NOMO-1 treated with dmso at 0.1 percent for 144 hours (cell line): ENCODE data around the gene MYBPH.

Experiments used
- DNase-seq: peaks from one replicate; lab custom pipeline; 2025; ENCODE audit not compliant: unreplicated experiment; lab: John Stamatoyannopoulos, UW

MYBPH gene, protein sequence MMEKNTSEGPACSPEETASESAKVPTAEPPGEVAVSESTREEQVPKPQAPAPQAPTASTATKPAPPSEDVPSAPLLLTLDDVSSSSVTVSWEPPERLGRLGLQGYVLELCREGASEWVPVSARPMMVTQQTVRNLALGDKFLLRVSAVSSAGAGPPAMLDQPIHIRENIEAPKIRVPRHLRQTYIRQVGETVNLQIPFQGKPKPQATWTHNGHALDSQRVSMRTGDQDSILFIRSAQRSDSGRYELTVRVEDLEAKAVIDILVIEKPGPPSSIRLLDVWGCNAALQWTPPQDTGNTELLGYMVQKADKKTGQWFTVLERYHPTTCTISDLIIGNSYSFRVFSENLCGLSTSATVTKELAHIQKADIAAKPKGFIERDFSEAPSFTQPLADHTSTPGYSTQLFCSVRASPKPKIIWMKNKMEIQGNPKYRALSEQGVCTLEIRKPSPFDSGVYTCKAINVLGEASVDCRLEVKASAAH

DNA sequence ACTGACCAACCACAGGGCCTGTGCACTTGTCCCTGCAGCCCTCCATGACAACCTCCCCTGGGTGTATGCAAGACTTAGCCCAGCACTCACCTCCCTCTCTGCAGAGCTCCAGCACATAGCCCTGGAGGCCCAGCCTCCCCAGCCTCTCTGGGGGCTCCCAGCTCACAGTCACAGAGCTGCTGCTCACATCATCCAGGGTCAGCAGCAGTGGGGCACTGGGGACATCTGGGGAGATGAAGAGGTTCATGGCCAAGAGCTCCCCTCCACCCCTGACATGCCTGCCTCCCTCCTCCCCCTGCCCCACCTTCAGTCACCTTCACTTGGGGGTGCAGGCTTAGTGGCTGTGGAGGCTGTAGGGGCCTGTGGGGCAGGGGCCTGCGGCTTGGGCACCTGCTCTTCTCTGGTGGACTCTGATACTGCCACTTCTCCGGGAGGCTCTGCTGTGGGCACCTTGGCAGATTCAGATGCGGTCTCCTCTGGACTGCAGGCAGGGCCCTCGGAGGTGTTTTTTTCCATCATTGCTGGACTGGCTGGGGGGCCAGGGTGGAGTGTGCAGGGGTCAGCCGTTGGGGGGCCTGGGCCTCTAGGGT is at the start of gene MYBPH:
Gene MYBPH, minus strand, starts transcription at position 590 of the 590 bp plus-strand sequence. Its CDS starts 71 bp downstream, at position 519.
- DNase-seq = no peak

DNA sequence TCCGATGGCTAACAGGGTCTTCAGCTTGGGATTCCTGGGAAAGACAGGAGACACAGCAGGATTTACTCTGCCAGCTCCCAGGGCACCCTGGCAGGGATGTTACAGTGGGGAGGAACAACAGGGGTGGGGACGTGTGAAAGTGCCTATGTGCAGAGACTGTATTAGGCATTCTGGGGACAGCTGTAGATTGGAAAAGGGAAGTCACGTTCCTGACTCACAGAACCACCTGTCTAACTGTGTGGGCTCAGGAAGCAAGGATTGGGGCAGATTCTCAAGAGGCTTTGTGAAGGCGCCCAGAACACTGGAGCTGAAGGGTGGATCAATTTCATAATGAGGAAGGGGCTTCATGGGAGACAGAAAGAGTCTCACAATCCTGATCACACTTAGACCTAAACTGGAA is 49.4 kb upstream of the MYBPH start:
- DNase-seq = no peak

DNA sequence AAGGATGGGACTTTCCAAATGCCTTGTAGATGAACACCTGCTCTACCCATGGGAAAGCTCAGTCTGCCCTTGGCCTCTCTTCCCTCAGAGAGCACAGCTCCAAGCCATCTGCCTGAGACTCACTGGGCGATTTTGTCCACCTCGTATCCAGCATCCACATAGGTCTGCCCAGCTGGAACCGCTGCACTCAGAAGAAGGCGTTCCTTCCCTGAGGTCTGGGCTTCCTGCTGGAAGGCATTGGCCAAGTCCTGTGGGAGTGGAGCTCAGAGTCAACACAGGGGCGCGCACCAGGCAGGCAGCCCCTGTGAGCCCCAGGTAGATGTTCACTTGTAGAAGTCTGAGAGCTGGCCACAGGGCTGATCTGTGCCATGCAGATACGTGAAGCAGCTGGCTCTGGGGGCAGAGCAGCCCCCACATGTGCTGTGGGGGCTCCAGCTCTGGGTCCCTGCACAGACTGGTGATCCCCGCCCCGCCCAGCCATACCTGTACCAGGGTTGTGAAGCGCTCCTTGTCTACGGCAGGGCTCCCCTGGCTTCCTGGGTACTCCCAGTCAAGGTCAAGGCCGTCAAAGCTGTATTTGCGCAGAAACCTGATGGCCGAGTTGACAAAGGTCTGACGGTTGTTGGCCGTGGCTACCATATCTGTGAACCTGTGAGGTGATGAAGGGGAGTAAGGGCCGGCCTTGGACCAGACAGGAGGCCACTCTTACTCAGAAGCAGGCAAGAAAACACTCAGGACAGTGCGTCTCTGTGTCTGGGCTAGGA is 47.6 kb upstream of the MYBPH start:
- DNase-seq = no peak

DNA sequence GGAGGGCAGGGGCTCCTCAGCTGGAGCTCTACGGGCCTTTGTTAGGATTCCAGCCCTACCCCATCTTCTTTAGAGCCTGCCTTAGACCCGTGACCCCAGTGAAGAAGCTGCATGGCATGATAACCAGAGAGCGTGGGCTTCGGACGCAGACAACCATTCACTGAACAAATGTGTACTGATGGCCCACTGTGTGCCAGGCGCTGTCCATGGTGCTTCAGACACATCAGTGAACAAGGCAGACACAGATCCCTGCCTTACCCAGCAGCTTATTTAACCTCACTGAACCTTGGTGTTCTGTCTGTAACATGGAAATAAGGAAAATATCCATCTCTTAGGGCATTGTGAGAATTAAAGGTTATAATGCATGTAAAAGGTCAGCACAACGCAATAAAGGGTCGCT is 44.3 kb upstream of the MYBPH start:
- no peak for DNase-seq

DNA sequence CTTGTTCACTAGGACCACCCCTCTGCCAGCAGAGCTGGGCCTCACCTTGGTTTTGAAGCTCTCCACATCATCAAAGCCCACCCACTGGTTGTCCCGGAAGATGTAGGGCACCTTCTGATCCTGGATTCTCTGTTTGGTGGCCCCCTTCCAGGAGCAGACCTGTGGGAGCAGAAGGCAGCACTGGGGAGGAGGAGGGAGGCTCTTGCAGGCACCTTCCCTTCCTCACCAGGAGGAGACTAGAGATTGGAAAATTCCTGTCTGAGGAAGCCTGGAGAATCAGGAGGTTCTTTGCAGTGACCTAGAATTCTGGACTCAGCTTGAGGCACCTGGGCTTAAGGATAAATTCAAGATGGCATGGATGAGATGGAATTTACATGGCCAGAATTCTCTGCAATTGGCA is 43.5 kb upstream of the MYBPH start:
- DNase-seq = no peak

DNA sequence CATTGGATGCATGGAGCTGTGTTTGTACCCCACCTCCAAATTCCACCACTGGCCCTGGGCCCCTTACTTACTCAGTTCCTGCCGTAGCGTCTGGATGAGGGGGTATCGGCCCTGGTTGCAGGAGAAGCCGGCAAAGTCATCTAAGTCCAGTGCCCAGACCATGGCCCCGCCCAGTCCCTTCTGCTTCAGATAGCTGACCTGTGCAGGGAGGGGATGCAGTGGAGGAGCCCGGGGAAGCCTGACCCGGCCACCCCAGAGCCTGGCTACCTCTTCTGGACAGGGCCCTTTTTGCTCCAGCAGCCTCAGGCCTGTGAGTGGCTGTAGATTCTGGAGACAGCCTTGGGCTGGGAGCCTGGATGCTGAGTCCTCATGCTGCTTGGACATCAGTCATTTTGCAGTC is 42.0 kb upstream of the MYBPH start:
- no peak for DNase-seq

DNA sequence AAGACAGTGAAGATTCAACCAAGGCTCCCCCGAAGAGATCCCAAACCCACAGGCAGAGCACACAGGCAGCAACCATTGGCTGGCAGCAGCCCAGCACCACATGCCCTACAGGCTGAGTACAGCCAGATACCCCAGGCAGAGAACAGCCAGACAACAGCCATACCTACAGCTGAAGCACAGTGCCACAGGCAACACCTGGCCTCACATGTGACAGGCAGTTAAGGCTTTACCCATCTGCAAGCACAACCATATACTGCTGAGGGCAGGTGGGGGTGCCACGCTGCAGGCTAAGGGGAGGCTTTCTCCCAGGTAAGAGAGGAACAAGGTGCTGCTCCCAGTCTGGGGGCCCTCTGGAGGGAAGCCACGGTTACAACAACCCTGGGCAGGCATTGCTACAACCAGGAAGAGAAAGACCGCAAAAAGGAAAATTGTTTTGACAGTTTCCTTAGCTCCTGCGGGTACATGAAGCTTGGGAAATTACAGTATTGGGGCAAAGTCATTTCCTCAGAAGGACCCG is 41.6 kb upstream of the MYBPH start:
- DNase-seq = no peak

DNA sequence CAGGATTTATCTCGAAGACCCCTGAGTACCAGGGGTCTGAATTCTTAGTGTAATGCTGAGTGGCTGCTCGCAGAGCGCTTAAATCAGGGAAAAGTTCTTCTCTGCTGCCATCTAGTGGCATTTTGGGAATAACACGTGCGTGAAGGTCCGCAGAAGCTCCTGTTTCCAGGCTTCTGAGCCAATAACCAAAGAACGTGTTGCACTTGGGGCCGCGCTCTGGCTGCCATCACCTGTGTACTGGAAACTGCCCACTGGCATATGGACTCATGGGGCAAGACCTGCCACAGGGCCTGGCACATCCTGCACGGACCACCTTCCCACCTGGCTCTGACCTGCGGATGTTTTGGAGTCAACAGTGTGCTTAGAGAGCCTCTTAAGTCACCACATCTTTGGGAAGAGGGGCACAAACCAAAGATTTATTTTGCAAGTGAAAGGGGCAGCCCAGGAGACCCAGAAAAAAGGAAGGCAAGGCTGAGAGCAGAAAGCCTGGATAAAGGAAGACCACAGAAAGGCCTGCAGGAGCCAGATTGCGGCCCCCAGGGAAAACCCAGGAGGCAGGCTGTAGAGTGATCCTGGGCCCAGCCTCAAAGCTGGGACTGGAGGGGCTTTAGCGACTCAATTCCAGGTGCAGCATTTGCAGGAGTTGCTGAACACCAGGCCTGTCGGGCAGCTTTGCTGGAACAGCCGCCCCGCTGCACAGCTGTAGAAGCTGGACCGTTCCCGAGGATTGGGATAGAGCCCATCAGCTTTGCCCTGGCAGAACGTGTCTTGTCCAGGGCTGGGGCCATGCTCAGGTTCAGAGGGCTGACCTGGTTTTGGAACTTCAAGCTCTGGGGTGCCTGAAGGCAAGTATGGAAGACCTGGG is 40.9 kb upstream of the MYBPH start:
- peak; percentile 32 for DNase-seq

DNA sequence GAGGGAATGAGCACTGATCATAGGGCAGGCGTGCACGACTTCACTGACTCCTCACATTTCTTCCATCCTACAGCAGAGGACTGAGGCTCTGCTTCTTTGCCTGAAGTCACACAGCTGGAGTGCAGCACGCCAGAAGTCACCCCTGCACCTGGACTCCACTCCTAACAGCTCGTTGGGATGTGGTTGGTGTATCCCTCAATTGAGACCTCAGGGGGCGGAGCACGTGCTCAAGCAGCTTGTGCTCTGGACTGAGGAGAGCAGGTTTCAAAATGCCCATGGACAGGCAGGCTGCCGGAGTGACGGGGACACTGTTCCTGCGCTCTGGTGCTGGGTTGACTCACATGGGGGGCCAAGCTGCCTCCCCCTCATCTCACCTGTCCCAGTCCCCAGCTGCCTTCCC is 39.9 kb upstream of the MYBPH start:
- no peak for DNase-seq

DNA sequence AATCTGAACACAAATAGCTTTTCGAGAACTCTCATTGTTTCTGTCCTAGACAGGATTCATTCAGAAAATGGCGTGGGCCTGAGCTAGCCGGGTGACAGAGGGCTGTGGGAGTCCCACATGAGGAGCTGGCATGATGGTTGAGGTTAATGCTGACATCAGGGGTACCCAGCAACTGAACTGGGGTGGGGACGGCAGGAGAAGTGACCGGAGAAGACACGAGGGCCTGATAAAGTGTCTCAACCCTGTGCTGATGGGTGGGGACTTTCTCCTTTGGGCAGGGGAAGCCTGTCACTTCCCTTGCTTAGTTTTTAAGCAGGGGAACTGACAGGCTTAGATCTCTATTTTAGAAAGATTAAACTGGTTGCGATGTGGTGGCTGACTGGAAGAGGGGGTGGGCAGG is 39.2 kb upstream of the MYBPH start:
- DNase-seq = peak; percentile 45

DNA sequence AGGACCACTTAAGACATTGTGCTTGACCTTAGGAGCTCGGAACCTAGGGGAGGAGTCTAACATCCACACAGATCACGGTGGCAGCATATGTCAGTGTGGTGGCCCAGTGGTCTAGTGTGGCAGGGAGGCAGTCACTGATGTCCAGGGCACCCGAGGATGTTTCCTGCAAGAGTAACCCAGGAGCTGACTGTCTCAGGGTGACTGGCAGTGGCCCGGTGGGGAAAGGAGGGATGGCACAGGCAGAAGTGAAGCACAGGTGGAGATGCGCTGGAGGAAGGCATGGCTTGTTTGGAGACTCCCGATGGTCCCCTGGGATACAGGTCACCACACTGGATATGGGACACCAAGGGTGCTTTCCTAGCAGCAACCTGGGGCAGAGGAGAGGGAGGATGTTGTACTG is 37.5 kb upstream of the MYBPH start:
- no peak for DNase-seq

DNA sequence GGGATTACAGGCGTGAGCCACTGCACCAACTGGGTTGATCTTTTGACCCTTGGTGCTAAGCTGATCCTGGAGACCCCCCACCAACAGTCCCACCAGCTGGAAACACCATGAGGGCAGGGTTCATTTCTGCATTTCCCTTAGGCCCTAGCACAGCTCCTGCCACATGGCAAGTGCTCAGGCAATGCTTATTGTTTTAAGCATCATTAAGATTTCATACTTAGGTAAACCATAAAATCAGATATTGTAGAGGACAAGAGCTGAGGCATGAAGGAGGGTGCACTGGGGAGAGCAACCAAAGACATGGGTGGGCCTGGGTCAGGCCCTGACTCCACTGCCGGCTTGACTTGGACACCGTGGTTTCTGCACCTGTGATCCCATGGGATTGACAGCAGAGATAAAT is 36.2 kb upstream of the MYBPH start:
- DNase-seq = no peak

DNA sequence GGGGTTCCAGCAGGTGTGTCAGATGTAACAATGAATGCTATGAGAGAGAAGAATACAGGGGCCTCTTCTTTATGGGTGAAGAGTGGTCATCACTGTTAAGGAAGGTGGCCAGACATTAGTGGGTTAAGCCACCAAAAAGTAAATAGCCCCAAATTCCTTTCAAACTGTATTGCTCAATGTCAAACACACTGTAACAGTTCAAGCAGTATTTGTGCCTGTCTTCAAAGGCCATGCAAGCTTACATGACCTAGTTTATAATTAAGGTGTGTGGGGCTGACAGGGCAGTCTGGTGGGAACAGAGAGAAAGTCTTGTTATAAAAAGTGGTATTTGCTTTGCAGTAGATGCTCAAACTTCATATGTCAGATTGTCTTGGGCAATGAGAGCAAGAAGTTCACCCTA is 35.4 kb upstream of the MYBPH start:
- no peak for DNase-seq

DNA sequence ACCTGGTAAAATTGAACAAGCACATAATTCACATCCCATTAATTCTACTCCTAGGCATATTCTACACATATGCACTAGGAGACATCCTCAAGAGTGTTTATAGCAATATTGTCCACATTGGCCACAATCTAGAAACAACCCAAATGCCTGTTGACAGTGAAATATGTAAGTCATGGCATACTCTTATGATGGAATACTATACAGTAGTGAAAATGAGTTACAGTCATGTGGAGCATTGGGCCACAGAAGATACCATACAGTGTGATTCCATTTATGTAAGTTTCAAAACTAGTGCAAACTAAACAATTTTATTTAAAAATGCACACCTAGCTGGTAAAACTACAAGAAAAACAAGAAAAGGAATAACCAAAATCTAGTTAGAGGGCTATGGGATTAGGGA is 34.7 kb upstream of the MYBPH start:
- no peak for DNase-seq

DNA sequence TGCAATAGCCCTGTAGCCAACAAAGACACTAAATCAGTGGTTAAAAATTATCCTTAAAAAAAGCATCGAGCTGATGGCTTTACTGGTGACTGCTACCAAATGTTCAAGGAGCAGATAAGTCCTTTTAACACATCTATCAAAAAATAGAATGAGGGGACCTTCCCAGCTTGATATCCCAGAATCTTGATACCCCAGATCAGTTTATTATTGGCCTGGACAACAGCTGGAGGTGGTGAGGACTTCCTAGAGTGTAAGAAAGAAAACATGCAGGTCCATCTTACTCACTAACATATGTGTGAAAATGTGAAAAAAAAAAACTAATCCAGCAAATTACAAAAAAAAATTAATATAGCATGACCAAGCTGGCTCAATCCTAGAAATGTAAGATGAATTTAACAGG is 32.6 kb upstream of the MYBPH start:
- DNase-seq = no peak

DNA sequence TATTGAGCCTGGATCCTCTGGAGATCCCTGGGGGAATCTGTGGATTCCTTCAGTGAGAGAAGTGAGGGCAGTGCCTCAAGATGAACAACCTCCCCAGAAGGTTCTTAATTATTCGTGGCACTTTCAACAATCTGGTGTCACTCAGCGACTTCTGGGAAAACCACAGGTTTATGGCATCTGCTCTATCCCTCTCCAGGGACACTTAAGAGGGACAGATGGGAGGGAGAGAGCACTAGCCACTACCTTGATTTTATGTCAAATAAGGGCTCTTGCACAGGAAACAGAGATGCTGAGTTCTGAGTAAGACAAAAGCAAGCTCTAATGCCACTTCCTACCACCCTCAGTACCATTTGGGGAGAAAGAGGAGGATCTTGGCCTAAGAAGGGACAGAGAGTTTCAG is 32.1 kb upstream of the MYBPH start:
- no peak for DNase-seq

DNA sequence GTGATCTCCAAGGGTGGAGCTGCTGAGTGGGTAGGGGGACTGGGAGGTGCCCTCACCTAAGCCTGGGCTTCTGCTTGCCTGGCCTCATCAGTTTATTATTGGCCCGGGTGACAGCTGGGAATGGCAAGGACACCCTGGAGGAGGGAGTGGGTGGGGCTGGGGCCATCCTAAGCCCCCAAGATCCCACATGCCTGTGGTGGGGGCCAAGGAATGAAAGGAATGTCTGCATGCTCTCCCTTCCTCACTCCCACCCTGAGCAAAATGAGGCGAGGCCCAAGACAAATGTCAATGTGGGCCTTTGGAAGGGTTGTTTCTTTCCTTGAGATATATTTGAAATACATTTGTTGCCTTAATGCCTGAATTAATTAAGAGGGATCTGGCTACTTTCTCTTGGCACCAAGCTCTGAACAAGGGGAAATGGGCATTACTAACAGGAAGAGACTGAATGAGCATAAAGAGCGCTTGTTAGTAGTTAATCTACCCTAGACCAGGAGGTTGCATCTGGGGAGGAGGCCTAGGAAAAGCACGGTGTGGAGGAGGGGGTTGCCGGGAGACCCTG is 30.6 kb upstream of the MYBPH start:
- no peak for DNase-seq

DNA sequence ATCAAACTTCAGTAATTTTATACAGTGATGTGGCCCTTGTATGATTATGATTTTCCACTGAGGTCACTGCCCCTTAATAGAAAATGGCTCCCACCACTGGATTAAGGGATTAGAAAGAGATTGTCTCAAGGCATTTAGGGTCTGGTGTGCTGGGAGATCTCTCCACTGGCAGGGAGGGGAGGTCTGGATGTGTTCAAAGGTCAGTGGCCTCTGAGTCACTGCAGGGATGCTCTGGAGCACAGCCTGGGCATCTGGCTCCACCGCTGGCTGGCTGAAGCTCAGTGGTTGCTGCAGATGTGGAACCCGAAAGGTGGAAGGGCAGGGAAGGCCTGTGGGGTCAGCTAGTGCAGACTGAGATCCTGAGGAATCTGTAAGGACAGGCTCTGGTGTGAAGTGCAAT is 29.1 kb upstream of the MYBPH start:
- no peak for DNase-seq

DNA sequence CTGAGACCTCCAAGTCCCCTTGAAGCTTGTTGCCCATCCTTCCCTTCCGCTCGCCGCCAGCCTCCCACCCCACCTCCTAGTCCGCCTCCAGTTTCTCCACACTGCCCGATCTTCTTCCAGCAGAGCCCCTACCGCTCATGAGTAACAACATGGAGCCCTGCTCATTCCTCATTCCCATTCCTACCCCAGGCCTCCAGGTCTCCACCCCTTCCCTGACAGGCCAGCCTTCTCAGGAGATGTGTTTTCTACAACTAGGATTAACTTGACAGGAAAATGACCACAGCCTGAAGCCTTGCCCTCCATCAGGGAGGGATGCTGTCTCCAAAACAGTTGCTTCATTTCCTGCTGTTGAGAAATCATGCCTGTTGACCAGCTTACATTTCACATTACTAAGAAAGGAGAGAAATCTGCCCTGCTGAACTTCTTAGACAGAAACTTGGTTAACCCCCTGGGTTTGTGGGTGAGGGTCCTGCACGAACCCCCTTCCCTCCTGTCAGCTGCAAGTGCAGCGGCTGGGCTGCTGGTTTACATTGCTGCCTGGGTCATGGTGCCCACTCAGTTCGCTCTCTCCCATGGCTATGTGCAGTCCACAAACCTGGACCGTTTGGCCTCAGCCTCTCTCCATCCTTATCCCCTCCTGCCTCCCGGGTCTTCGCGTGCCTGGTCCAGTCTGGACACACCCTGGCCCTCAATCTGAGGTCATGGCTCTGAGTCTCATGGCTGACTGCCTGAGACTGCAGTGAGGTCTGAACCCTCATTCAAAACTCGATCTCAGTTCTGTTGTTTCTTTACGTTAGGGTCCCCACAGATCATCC is 27.0 kb upstream of the MYBPH start:
- DNase-seq = peak; percentile 38
